ENCODE data around the gene ADGRF4. TPM values are rescaled to one million over a fixed set of nuclear protein-coding genes. Genes with fewer than 3 reads are reported as not detected.

The ADGRF4 gene
- total RNA-seq, 1 donor from 2014 or later, result not detected

DNA sequence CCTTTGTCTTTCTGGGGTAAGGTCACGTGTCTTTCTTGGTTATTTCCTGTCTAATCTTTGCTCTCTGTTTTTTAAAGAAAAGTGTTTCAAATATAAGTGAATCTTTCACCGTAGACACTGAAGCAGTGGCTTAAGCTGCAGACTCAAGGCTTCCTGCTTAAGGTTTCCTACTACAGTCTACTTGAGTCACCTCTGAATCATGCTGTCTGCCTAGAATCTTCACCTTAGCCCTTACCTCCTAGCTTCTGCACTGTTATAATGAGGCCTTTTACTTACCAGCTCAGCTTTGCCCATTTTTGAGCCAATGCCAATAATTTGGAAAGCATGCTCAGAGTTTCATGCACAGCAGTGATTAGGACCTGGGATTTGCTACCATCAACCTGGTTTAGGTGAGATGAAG, 30.6 kb downstream of the ADGRF4 start:
- Mint-ChIP-seq H3K9me3 (ENCODE audit: unreplicated experiment) (no peaks in the 10 kb centered on the region), H3K36me3 (ENCODE audit: low read depth, unreplicated experiment) (peaks cover 3% of the 10 kb centered on the region), H3K4me1 (ENCODE audit: unreplicated experiment) (no peaks in the 10 kb centered on the region), H3K27me3 (ENCODE audit: unreplicated experiment) (no peaks in the 10 kb centered on the region), H3K27ac (ENCODE audit: unreplicated experiment) (no peak overlapping the region), H3K4me3 (ENCODE audit: unreplicated experiment) (no peak overlapping the region)
- TF ChIP-seq, protein P1, sequence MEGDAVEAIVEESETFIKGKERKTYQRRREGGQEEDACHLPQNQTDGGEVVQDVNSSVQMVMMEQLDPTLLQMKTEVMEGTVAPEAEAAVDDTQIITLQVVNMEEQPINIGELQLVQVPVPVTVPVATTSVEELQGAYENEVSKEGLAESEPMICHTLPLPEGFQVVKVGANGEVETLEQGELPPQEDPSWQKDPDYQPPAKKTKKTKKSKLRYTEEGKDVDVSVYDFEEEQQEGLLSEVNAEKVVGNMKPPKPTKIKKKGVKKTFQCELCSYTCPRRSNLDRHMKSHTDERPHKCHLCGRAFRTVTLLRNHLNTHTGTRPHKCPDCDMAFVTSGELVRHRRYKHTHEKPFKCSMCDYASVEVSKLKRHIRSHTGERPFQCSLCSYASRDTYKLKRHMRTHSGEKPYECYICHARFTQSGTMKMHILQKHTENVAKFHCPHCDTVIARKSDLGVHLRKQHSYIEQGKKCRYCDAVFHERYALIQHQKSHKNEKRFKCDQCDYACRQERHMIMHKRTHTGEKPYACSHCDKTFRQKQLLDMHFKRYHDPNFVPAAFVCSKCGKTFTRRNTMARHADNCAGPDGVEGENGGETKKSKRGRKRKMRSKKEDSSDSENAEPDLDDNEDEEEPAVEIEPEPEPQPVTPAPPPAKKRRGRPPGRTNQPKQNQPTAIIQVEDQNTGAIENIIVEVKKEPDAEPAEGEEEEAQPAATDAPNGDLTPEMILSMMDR (IDR thresholded peaks at IDR 0.05; ENCODE audit: unreplicated experiment), result no peak
- DNase-seq (ENCODE audit: low spot score), result no peak

GRCh38 chr6:47729457-47729856, 31.1 kb downstream of the ADGRF4 start:
- TF ChIP-seq, protein P1 (IDR thresholded peaks at IDR 0.05; ENCODE audit: unreplicated experiment), result no peak
- no peak overlapping the region for H3K27ac Mint-ChIP-seq (ENCODE audit: unreplicated experiment)
- H3K9me3 Mint-ChIP-seq (ENCODE audit: unreplicated experiment), result no peaks in the 10 kb centered on the region
- no peak overlapping the region for H3K4me3 Mint-ChIP-seq (ENCODE audit: unreplicated experiment)
- no peaks in the 10 kb centered on the region for H3K27me3 Mint-ChIP-seq (ENCODE audit: unreplicated experiment)
- peaks cover 3% of the 10 kb centered on the region for H3K36me3 Mint-ChIP-seq (ENCODE audit: low read depth, unreplicated experiment)
- no peaks in the 10 kb centered on the region for H3K4me1 Mint-ChIP-seq (ENCODE audit: unreplicated experiment)
- no peak for DNase-seq (ENCODE audit: low spot score)

DNA sequence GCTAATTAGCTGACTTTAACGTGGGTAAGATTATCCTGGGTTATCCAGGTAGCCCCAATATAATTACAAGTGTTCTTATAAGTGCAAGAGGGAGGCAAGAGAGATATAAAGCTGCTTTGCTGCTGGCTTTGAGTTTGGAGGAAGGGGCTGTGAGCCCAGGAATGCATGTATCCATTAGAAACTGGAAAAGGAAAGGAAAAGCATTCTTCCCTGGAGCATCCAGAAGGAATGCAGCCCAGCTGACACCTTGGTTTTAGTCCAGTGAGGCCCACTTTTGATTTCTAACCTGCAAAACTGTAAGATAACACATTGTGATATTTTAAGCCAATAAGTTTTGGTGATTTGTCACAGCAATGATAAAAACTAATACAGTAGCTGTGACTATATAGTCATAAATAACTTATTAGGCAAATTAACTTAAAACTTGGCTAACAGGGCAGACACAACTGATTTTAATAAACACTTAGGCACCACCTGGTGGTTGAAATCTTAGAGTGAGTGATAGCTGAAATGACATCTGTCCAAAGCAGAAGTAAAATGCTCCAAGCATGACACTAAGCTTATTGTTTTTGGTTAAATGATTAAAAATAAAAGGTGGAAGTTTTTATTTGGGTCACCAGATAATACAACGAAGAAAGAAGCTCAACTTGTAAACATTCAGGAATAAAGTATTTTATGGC, 35.6 kb downstream of the ADGRF4 start:
- no peaks in the 10 kb centered on the region for H3K4me1 Mint-ChIP-seq (ENCODE audit: unreplicated experiment)
- H3K27me3 Mint-ChIP-seq (ENCODE audit: unreplicated experiment), result no peaks in the 10 kb centered on the region
- no peaks in the 10 kb centered on the region for H3K36me3 Mint-ChIP-seq (ENCODE audit: low read depth, unreplicated experiment)
- no peak overlapping the region for H3K4me3 Mint-ChIP-seq (ENCODE audit: unreplicated experiment)
- no peaks in the 10 kb centered on the region for H3K9me3 Mint-ChIP-seq (ENCODE audit: unreplicated experiment)
- H3K27ac Mint-ChIP-seq (ENCODE audit: unreplicated experiment), result no peak overlapping the region
- DNase-seq (ENCODE audit: low spot score), result no peak
- TF ChIP-seq, protein P1 (IDR thresholded peaks at IDR 0.05; ENCODE audit: unreplicated experiment), result peak; percentile 34

DNA sequence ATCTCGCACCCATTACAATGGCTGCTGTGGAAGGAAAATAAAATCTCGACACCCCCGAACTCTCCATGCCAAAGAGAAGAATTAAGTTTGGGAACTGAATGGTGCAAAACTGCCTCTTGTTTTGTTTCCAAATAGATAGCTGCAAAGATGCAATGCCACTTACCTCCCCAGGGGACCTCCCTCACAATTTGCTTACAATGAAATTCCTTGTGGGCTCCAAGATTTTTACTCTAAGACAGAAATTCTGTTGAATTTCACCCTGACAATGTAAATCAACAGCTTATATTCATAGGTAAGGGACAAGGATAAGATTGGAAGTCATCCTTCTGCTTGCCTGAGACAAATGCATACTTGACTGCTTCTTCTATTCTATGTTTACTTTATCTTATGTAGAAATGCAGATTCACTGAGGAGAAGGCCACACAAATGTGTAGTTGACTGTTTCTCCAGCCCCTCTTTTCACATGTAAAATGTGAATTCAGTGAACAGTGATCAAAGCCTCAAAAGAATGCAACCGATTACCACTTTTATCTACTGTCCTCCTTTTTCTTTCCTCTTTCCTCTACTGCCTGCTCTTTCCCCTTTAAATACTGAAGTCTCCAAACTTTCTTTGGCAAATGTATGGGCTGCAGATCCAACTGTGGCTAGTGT, 36.6 kb downstream of the ADGRF4 start:
- H3K9me3 Mint-ChIP-seq (ENCODE audit: unreplicated experiment), result no peaks in the 10 kb centered on the region
- H3K27ac Mint-ChIP-seq (ENCODE audit: unreplicated experiment), result no peak overlapping the region
- no peaks in the 10 kb centered on the region for H3K4me1 Mint-ChIP-seq (ENCODE audit: unreplicated experiment)
- no peak overlapping the region for H3K4me3 Mint-ChIP-seq (ENCODE audit: unreplicated experiment)
- no peaks in the 10 kb centered on the region for H3K36me3 Mint-ChIP-seq (ENCODE audit: low read depth, unreplicated experiment)
- TF ChIP-seq, protein P1 (IDR thresholded peaks at IDR 0.05; ENCODE audit: unreplicated experiment), result no peak
- DNase-seq (ENCODE audit: low spot score), result no peak
- H3K27me3 Mint-ChIP-seq (ENCODE audit: unreplicated experiment), result no peaks in the 10 kb centered on the region

DNA sequence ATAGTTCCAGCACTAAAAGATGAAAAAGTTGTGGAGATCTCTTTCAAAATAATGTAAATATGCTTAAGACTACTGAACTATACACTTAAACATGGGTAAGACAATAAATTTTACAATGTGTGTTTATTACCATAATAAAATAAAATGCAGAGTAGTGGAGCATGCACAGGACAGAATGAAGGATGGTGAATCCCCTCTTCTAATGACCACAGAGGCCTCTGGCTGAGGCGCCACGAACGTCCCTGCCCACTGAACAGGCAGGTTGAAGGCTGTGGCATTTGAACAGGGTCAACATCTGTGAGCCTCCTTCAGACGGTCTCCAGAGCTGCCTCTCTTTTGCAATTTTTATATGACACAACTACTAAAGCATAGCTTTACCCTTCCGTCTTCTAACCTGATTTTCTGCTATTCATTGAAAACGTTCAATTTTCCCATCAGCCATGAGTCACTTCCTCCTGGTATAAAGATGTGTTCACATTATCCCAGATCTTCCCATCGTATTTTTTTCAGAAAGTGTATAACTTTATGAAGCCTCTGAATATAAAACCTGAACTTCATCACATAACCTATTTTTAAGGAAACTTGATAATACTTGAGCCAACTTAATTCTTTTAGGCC, 37.8 kb downstream of the ADGRF4 start:
- Mint-ChIP-seq H3K4me1 (ENCODE audit: unreplicated experiment) (no peaks in the 10 kb centered on the region), H3K27me3 (ENCODE audit: unreplicated experiment) (no peaks in the 10 kb centered on the region)
- DNase-seq (ENCODE audit: low spot score), result no peak

More for the DNA sequence above, 37.8 kb downstream of the ADGRF4 start:
- Mint-ChIP-seq H3K9me3 (ENCODE audit: unreplicated experiment) (no peaks in the 10 kb centered on the region), H3K4me3 (ENCODE audit: unreplicated experiment) (no peak overlapping the region), H3K36me3 (ENCODE audit: low read depth, unreplicated experiment) (no peaks in the 10 kb centered on the region), H3K27ac (ENCODE audit: unreplicated experiment) (no peak overlapping the region)
- TF ChIP-seq, protein P1 (IDR thresholded peaks at IDR 0.05; ENCODE audit: unreplicated experiment), result no peak
